ENCODE measurements around the gene PP2D1.
"Not testable (repeated sequence)": the region's sequence is repeated elsewhere in the genome, so short reads cannot be mapped to it uniquely, and the experiment has no call there.

PP2D1 gene

DNA sequence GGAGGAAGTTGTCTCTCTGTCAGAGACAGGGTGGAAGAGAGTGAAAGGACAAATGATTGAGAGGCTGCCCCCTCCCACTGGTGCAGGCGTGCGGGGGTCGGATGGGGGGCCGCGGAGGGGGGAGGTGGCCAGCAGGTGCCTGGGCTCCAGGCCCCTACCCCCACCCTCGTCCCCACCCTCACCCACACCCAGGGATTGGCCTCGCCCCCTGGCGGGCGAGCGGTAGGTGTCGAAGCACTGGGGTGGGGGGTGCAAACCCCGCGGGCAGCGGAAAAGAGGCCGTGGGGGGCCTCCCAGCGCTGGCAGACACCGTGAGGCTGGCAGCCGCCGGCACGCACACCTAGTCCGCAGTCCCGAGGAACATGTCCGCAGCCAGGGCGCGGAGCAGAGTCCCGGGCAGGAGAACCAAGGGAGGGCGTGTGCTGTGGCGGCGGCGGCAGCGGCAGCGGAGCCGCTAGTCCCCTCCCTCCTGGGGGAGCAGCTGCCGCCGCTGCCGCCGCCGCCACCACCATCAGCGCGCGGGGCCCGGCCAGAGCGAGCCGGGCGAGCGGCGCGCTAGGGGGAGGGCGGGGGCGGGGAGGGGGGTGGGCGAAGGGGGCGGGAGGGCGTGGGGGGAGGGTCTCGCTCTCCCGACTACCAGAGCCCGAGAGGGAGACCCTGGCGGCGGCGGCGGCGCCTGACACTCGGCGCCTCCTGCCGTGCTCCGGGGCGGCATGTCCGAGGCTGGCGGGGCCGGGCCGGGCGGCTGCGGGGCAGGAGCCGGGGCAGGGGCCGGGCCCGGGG lies 27.9 kb upstream of the PP2D1 start, which contains the start of gene KAT2B:
KAT2B (plus strand) TSS at position 682 of the 783 bp plus-strand sequence; CDS start at position 714, 32 bp downstream.
- DNase-seq (ENCODE audit: low read depth, low spot score): peak; percentile 90

DNA sequence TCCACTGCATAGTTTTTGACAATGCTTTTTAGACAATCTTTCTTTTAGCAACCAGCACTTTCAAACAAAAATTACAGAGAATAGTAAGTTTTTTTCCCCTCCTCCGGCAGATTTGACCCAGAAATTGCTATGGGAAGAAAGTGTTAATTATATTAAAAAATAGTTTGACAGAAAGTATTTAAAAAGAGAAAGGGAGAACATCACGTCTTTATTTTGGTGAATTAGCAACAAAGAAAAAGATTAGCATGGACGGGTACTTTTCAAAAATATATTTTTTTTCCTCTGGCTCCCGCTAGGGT lies 27.4 kb upstream of the PP2D1 start:
- no peak for DNase-seq (ENCODE audit: low read depth, low spot score)

DNA sequence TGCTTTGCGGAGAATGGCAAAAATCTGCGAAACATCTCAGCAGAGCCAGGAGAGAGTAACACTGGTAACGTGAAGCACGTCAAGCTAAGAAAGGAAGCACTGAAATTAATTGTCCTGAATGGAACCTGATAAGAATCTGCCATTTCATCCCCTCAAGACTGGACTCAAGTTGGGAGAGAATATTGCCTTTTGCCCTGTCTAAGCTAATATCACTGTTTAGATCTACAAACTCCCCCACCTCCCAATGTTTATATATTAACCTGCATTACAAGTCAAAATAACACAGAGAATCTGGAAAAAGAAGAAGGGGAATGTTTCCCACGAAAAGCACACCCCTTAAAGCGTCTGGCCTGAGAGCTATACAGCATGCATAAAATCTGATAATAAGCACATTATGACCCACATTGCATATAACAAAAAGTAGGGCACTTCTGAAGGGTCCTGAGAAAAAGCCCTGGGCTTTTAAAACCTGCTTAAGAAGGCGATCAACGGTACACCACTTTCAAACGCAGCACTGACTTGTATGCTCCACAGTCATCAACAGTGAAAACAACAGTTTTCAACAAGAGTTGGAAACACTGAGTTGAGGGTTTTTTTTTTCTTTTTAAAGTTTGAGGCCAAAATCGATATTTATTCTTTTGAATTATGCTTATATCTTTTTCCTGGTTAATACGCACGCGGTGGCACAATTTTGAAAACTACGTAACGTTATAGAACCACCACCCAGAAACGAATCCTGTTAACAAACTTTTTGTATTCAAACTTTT lies 26.8 kb upstream of the PP2D1 start:
- no peak for DNase-seq (ENCODE audit: low read depth, low spot score)

DNA sequence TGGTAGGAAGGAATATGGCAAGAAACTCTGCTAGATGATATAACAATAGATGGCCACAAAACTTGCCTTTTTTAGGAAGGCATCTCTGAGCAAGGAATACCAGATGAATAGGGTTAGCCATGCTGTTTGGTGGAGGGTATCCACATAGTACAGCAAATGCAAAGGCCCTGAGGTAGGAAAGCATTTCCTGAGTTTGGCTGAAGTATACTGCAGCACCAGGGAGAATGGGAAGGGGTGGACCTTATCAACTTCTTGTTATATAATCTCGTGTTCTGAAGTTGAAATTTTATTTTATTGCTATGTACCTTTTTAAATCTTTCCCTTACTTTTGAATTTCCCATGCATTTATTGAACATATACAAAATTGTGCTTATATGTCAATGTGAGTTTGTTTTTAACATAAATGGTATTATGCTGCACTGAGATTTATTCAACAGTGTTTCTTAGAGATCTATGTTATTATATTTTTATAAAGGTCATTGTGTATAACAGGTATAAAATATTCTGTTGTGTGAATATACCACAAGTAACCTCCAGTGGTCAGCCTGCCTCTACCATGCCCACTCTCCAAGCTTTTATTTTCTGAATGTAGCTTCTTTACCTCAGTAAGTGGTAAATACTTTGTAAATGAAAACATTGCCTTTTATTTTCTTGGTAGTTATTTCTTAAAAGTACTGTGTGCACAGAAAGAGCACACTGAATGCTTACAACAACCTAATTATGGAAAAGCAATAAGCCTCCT lies 25.4 kb upstream of the PP2D1 start:
- no peak for DNase-seq (ENCODE audit: low read depth, low spot score)

DNA sequence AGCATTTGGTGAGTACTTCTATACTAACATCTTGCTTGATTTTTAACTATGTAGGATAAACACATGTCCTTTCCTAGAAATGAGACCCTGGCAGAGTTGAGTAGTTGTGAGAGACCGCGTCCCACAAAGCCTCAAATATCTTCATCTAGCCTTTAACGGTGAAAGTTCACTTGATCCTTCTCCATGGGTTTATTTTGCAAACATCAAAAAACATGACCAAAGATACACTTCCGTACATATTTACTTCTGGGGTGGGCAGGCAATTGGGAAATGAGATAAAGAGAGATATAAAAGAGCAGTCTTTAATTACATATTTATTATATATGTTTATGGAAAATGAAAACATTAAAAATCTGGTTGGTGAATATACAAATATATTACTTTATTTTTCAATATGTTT lies 23.0 kb upstream of the PP2D1 start:
- DNase-seq (ENCODE audit: low read depth, low spot score): no peak

DNA sequence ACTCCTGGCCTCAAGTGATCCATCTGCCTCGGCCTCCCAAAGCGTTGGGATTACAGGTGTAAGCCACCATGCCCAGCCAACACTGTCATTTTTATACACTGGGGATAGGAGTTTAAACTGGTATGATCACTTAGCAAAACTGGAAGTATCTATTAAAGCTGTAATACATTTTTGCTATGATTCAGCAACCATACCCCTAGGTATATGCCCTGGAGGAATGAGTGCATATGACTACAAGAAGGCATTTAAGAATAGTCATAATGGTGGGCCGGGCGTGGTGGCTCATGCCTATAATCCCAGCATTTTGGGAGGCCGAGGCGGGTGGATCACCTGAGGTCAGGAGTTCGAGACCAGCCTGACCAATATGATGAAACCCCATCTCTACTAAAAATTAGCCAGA lies 19.9 kb upstream of the PP2D1 start:
- not testable (repeated sequence) for DNase-seq (ENCODE audit: low read depth, low spot score)

DNA sequence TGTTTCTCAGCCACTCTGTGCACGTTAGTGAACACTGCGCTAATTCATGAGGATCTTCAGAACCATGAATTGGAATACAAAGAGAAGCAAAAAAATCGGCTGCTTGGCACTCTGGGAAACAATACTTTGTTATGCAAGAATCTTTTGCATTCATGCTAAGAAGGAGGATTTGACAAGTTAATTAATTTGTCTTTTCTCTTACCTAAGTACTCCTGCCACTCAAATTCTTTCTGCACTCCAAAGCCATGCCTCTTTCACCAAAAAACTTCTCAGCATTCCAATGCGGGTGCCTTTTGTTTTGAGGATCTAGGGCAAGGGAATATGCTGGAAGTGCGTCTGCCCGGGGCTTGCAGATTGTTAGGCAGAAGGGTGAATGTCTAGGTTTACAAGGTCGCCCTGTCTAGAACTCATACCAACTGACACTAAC lies 16.9 kb upstream of the PP2D1 start:
- peak; percentile 42 for DNase-seq (ENCODE audit: low read depth, low spot score)

DNA sequence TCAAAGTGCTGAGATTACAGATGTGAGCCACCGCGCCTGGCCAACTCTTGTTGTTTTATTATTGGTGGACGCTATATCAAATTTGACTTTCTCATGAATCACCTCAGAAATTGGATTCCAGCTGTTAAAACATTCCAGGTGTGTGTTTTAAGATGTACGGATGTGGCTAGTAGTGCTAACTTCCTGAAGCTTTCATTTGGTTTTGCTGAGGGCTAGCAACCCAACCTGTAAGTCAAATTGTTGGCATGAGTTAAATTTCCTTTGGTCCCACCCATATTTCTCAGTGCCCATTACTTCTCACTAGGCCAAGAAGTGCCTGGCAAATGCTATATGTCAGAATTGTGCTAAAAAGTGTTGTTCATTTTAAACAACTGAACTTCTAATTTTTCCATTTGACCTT lies 15.1 kb upstream of the PP2D1 start:
- DNase-seq (ENCODE audit: low read depth, low spot score): no peak

DNA sequence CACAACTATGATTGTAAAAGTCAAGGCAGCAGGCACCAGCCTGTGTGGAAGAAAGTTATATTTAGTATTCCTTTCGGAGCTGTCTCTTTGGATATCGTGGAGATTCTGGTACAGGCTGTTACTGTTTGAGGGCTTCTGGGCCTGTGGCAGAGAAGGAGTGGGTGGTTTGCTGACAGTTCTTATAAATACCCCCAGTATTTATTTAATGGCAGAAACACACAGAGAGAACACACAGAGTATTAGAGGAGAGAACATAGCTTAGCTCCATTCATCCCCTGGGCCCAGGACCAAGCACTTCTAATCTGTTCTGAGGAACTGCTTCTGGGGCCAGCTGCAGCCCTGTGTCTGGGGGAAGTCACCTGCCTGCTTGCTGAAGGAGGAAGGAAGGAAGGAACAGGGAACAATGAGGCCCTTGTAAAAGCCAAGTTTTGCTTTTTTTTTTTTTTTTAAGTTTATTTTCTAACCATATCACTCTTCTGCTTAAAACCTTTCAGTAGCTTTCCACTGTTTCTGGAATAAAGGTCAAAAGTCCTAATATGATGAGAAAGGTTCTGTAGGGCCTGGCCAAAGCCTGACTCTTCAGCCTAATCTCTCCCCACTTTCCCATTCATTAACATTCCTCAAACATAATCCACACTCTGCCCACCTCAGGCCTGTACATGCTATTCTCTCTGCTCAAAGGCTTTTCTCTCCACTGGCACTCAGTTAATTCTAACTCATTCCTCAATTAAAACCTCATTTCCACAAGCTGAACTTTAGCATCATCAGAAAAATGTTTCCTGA lies 11.8 kb upstream of the PP2D1 start:
- DNase-seq (ENCODE audit: low read depth, low spot score): peak; percentile 33

DNA sequence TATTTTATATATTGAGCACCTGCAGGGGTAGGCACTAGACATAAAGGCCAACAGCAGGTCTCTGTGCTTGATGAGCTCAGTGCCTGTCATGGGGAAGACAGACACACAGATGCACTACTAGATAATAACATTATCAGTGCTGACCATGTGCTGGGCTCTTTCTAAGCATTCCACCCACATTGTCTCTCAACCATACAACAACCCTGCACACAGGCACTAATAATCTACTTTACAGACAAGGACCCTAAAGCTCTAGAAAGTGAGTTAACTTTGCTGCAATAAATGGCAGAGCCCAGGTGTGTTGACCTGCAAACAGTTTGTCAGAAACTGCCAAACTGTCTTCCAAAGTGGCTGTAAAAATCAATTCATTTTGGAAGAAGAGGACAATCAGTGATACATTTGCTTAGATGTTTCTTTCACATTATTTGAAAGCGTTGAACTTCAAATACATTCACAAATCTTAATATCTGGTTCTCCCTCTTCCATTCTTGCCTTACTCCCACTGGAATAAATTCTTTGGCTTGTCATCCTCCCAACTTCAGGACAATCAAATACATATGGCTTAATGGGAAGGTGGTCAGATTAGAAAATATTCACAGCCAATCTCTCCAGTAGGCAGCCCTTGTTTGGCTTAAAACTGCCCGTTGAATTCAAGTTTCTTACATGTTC lies 11.0 kb upstream of the PP2D1 start:
- DNase-seq (ENCODE audit: low read depth, low spot score): no peak

DNA sequence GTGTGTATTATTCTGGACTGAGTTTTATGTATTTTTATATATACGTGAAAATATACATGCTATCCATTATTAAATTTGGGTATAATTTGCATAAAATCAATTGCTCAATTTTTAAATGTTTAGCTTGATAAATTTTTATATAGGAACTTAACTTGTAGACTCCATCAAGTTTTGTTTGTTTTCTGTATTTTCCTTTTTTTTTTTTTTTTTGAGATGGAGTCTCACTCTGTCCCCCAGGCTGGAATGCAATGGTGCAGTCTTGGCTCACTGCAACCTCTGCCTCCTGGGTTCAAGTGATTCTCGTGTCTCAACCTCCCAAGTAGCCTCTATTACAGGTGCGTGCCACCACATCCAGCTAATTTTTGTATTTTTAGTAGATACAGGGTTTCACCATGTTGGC lies 4.0 kb upstream of the PP2D1 start:
- not testable (repeated sequence) for DNase-seq (ENCODE audit: low read depth, low spot score)

DNA sequence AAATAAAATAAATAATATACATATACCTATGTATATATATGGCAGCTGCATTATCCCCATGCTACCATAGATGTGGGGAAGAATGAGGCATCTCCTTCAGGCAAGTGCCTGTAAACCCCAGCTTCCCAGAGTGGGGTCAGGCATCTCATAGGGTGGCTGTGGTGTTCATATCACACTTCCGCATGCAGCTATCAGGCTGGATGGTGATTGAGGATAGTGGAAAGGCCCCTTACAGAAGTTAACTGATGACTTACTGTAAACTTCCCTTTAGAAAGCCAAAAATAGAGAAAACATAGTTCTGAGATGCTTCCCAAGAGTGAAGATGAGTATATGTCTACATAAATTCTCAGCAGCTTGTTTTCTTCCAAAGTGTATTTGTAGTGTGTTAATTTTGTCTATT lies 3.5 kb upstream of the PP2D1 start:
- no peak for DNase-seq (ENCODE audit: low read depth, low spot score)

DNA sequence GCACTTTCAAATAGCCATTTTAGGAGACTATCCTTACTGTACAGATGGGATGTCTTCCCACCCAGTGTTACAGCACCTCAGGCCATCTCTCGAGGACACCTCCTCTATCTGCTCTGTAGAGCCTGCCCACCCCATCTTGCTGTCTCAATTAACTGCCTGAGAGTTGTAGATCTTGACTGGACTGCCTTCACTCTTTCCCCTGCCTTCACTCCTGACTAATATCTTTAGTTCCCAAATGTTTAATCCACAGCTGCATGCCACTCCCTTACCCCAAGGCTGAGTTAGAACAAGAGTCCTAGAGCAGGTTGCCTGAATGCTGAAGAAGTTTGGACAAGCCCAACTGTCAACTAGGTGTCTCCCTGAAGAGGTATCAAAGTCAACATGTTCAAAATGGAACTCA lies 1.3 kb upstream of the PP2D1 start:
- DNase-seq (ENCODE audit: low read depth, low spot score): no peak

DNA sequence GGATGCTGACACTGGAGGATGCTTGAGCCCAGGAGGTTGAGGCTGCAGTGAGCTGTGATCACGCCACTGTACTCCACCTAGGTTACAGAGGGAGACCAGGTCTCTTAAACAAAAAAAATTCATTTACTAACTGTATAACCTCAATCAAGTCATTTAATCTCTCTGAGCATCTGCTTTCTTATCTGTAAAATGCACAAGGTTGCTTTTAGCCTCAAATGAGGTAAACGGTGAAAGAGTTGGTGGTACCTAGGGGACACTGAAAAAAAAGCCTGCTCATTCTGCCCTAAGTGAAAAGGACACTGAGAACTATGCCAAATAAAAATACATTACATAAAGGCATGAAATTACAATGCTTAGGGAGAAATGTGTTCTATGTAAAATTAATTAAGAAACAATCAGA lies 3.4 kb downstream of the PP2D1 start:
- no peak for DNase-seq (ENCODE audit: low read depth, low spot score)

DNA sequence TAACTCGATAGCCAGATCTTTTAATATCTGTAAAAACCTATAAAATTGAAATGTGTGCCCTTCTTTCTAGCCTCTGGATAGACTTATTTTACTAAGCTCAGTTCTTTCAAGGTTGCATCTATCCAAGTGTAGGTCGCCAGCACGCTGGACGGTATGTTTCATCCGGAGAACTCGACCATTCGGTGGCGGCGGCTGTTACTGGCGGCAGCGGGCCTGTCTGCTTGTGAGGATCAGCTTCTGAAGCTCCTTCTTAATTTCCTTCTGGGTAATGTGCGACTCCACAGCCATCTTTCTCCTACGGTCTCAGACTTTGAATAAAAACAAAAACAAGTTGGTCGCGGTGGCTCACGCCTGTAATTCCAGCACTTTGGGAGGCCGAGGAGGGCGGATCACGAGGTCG lies 4.1 kb downstream of the PP2D1 start:
- no peak for DNase-seq (ENCODE audit: low read depth, low spot score)

DNA sequence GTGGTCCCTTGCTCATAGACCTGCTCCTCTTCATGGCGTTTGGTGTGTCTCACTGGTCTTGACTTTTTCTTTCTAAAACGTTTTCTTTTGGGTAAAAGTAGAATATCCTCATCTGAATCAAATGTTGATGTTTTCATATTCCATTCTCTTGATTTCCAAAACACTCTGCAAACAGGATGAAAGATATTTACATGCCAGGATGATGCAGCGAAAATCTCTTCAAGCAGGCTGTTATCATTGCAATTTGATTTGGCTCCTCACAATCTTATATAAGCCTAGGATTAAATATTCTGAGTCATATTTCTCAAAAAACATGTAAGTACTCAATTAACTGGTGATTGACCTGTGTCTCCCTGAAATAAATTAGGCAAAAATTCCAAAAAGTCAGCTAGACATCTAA lies 10.1 kb downstream of the PP2D1 start:
- DNase-seq (ENCODE audit: low read depth, low spot score): no peak

DNA sequence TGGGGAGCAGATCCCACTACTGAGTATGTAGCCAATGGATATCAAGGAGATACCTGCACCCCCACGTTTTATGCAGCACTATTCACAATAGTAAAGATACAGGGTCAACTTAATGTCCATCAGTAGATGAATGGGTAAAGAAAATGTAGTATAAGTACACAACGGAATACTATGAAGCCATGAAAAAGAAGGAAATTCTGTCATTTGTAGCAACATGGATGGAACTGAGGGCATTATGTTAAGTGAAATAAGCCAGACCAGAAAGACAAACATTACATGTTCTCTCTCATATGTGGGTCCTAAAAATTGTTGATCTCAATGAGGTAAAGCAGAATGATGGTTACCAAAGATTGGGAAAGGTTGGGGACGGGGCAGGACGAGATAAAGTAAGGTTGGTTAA lies 14.6 kb downstream of the PP2D1 start:
- DNase-seq (ENCODE audit: low read depth, low spot score): no peak

DNA sequence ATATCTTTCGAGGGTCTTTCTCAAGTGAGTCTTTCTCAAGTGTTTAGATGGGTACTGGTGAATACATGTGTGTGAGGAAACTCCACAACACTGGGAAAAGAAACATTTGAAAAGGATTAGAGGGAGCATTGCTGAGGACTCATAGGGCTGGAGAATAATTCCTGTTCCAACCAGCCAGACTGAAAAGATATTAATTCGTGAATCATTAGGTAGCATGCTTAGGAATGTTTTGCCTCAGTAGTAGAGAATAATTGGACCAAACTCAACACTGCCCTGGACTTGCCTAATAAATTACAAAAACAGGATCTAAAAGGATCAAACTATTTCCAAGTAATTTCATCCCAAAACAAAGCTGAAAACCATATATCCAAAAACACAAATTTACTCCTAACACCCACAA lies 17.3 kb downstream of the PP2D1 start:
- DNase-seq (ENCODE audit: low read depth, low spot score): peak; percentile 56

DNA sequence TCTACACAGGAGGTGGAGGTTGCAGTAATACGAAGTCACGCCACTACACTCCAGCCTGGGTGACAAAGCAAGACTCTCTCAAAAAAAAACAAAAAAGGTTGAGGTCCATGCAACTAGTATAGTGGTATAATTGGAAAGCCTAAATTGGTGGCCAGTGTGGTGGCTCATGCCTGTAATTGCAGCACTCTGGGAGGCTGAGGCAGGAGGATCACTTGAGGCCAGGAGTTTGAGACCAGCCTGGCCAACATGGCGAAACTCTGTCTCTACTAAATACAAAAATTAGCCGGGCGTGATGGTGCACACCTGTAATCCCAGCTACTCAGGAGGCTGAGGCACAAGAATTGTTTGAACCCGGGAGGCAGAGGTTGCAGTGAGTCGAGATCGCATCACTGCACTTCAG lies 23.2 kb downstream of the PP2D1 start:
- not testable (repeated sequence) for DNase-seq (ENCODE audit: low read depth, low spot score)

DNA sequence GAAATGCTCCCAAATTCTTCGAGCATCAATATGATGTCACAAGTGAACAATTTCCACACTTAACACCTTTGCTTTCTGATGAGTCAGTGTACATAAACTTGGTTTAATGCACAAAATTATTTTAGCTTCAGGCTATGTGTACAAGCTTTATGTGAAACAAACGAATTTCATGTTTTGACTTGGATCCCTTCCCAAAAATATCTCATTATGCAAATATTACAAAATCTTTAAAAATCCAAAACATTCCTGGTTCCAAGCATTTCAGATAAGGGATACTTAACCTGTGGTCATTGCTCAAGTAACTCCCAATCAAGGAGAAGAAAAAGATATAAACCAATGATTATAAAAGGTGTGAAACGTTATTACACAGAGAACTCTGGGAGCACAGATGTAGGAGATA lies 40.0 kb downstream of the PP2D1 start:
- DNase-seq (ENCODE audit: low read depth, low spot score): peak; percentile 26

DNA sequence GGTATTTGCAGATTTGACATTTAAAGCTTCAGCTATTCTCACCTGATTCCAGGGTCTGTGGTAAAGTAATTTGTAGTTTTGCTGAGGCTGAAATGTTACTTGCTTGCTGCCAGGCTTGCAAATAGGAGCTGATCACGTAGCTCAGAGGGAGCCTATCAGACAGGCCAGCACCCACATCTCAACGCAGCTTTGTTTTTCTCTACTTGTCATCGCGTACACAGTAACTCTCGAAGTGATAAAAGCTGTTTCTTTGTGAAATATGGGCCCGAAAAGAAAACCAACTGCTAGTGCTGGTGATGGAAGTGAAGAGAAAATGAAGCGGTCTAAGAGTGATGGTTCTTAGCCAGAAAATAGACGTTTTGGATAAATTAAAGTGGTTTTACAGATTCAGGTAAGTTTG lies 41.7 kb downstream of the PP2D1 start:
- no peak for DNase-seq (ENCODE audit: low read depth, low spot score)
